Upper lobe of left lung (tissue), 6 donors: ENCODE results near the gene HES7. TPM values are rescaled to one million over a fixed set of nuclear protein-coding genes. Genes with fewer than 3 reads are reported as not detected.
"Not testable (repeated sequence)": the region's sequence is repeated elsewhere in the genome, so short reads cannot be mapped to it uniquely, and the experiment has no call there.

ENCODE experiments used
- ATAC-seq, 2 donors: fragments of 200-7000 bp; cut with Tn5 transposase; one replicate each; pipeline ENCODE4 v1.9.1; 2022; ENCODE audit warnings: mild to moderate bottlenecking in 2 of 2, moderate library complexity in 2 of 2; ENCODE audit not compliant: low FRiP score in 2 of 2
- DNase-seq, 2 donors: peaks; one replicate each; pipeline ENCODE4 v3.0.0-alpha.2; 2019 to 2020
- H3K27ac ChIP-seq, 4 donors: fragments of 200-600 bp; sonication (generic); one replicate each; pipeline ENCODE4 v1.5.1; 2016 to 2019
- H3K27me3 ChIP-seq, 4 donors: fragments of 200-600 bp; sonication (generic); one replicate each; pipeline ENCODE4 v1.5.1; 2017 to 2019
- H3K36me3 ChIP-seq, 4 donors: fragments of 200-600 bp; sonication (generic); one replicate each; pipeline ENCODE4 v1.5.1; 2016 to 2019
- H3K4me1 ChIP-seq, 4 donors: fragments of 200-600 bp; sonication (generic); one replicate each; pipeline ENCODE4 v1.5.1; 2018 to 2019
- H3K4me3 ChIP-seq, 4 donors: fragments of 200-600 bp; sonication (generic); one replicate each; pipeline ENCODE4 v1.5.1; 2017 to 2019; ENCODE audit warnings: mild to moderate bottlenecking in 2 of 4, moderate library complexity in 1 of 4
- H3K9me3 ChIP-seq, 4 donors: fragments of 200-600 bp; sonication (generic); one replicate each; pipeline ENCODE4 v1.5.1; 2018 to 2019
- EP300 ChIP-seq, 4 donors: sonication (generic); formaldehyde crosslinking; IDR thresholded peaks; one replicate each; pipeline ENCODE4 v1.5.1; 2017; ENCODE audit warnings: antibody characterized with exemption in 4 of 4, control low read depth in 2 of 4
- POLR2A ChIP-seq, 4 donors: fragments of 450-650 bp; IDR thresholded peaks; one replicate each; pipeline ENCODE4 v1.5.1; 2016 to 2017; ENCODE audit warnings: antibody characterized with exemption in 4 of 4, mild to moderate bottlenecking in 2 of 4
- POLR2AphosphoS5 ChIP-seq, 2 donors: sonication (generic); formaldehyde crosslinking; IDR thresholded peaks; one replicate each; pipeline ENCODE4 v1.5.1; 2017; ENCODE audit warnings: antibody characterized with exemption in 2 of 2
- WGBS, 2 donors: methylation state at CpG; one replicate each; pipeline ENCODE4 v1.1.5; 2017 to 2018; 5-methylcytosine and 5-hydroxymethylcytosine counted together
- total RNA-seq, 6 donors: library from RNA; depleted of rRNA in 4 of 6; stranded (reverse); fragments of >200 nt in 4 of 6; gene quantifications; one replicate each; pipeline versions ENCODE4 v1.1.0 to v1.2.1, GENCODE V29; 2016 to 2021
- TF ChIP-seq, protein P1 (sequence below), 6 experiments: fragments of 450-650 bp in 4 of 6; fragments of 200-600 bp in 2 of 6; sonication (generic) in 2 of 6; IDR thresholded peaks; one replicate each; pipeline ENCODE4 v1.5.1; 2016 to 2019; ENCODE audit warnings: antibody characterized with exemption in 6 of 6
- donor health status: DM: no; HTN: no; CAD: no; lungs with moderate emphysema.
- donor health status: DM: no; HTN: yes; CAD: no; lungs with severe emphysema.

The HES7 gene
- total RNA-seq: 1 to 10 TPM in 1 of 6 donors, not detected in 5; 4.9 TPM

DNA sequence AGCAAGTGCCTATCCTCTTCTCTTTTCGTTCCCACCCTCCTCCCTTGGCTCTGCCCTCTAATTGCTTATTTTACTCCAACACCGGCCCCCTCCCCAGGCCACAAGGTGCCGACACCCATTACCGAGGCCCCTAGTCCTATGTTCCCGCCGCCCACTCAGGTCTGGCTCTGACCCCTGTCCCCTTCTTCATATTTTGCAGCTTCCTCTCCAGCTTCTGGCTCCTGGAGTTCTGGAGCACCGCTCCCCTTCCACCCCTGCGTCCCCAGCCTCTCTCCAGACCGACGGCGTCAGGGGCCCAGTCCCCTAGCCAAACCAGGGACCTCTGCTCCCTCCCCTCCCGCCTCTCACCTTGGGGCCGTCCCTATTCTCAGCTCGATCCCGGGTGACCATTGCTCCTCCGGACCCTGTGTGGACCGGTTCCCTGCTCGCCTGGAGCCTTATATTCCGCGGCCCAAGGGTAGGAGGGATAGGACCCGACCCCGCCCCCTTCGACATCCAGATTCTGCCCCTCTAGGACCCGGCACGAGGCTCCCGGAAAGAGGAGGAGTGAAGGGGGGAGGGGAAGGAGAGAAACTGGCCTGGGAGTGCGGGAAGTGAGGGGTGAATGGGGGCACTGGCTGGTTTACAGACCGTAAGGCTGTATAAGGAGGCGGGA, at the start of gene HES7:
TSS of gene HES7 (minus strand) at position 412 of the 655 bp plus-strand sequence. CDS start at position 390, 22 bp downstream.
- Histone ChIP-seq H3K4me1 (peaks cover 63 to 82% (median 67%) of the 10 kb centered on the region in 4 donors), H3K4me3 (peak within 1 kb of the TSS in 3 of 4 donors; percentile 43 to 66 (median 58)), H3K9me3 (no peaks in the 10 kb centered on the region), H3K36me3 (no peaks in the 10 kb centered on the region), H3K27me3 (peaks cover 0 to 53% (median 23%) of the 10 kb centered on the region in 4 donors), H3K27ac (peak within 1 kb of the TSS in 1 of 4 donors; percentile 46)
- TF ChIP-seq POLR2A (IDR thresholded peaks at IDR 0.05): no peak
- TF ChIP-seq, protein P1, sequence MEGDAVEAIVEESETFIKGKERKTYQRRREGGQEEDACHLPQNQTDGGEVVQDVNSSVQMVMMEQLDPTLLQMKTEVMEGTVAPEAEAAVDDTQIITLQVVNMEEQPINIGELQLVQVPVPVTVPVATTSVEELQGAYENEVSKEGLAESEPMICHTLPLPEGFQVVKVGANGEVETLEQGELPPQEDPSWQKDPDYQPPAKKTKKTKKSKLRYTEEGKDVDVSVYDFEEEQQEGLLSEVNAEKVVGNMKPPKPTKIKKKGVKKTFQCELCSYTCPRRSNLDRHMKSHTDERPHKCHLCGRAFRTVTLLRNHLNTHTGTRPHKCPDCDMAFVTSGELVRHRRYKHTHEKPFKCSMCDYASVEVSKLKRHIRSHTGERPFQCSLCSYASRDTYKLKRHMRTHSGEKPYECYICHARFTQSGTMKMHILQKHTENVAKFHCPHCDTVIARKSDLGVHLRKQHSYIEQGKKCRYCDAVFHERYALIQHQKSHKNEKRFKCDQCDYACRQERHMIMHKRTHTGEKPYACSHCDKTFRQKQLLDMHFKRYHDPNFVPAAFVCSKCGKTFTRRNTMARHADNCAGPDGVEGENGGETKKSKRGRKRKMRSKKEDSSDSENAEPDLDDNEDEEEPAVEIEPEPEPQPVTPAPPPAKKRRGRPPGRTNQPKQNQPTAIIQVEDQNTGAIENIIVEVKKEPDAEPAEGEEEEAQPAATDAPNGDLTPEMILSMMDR (IDR thresholded peaks at IDR 0.05): no peak
- no peak for TF ChIP-seq EP300 (IDR thresholded peaks at IDR 0.05)
- no peak for TF ChIP-seq POLR2AphosphoS5 (IDR thresholded peaks at IDR 0.05)
- DNase-seq (no peak), ATAC-seq (no peak)
- WGBS, 2 donors: 1 to 4% methylated on average over 28 to 29 of the region's 29 CpGs

DNA sequence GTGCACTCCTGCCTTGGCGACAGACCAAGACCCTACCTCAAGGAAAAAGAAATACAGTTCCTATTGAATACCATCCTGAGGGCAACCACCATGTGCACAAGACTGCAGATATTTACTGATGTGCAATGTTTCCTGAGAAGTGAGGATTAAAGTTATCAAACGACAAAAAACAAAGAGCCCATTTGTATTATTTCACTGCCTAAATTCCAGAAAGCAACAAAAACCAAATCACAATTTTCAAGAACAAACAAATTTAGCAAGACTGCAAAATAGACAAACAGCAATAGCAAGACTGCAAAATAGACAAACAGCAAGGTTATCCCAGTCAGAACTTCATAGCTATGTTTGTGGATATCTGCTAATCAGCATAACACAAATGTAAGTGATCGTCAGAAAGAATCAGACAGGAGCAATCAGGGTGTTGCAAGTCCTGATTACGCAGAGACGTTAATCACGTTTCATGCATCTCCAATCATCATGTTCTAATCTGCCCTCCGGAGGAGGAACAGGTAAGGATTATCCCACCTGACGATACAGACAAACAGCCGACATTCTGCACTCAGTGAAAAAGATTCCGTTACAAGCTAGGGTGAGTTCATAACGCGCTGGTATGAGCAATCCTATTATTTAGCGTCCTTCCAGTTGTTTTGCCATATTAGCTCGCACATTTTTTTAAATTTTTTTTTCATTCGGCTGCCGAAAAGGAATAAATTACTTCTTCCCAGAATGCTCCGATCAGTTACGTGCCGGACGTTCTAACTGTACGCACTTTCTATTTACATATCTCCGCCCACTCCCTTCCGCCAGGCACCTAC, 49.4 kb upstream of the HES7 start:
- H3K9me3 ChIP-seq: no peaks in the 10 kb centered on the region
- no peaks in the 10 kb centered on the region for H3K36me3 ChIP-seq
- H3K27ac ChIP-seq: peak overlapping the region; percentile 88 to 92 (median 92)
- peak; percentile 99 to 100 for TF ChIP-seq POLR2AphosphoS5 (IDR thresholded peaks at IDR 0.05)
- TF ChIP-seq POLR2A (IDR thresholded peaks at IDR 0.05): peak; percentile 98 to 100 (median 99)
- TF ChIP-seq, protein P1 (IDR thresholded peaks at IDR 0.05): peak in 3 of 6 experiments; percentile 9 to 19 (median 19)
- peak in 1 of 4 donors; percentile 94 for TF ChIP-seq EP300 (IDR thresholded peaks at IDR 0.05)
- DNase-seq (peak in 1 of 2 donors; percentile 87), ATAC-seq (peak; percentile 92 to 93)
- H3K27me3 ChIP-seq: no peaks in the 10 kb centered on the region
- WGBS, 2 donors: 0 to 1% methylated on average over 23 of the region's 23 CpGs
- H3K4me3 ChIP-seq: peak overlapping the region in 3 of 4 donors; percentile 26 to 48 (median 39)
- H3K4me1 ChIP-seq: peaks cover 25 to 44% (median 29%) of the 10 kb centered on the region in 4 donors

DNA sequence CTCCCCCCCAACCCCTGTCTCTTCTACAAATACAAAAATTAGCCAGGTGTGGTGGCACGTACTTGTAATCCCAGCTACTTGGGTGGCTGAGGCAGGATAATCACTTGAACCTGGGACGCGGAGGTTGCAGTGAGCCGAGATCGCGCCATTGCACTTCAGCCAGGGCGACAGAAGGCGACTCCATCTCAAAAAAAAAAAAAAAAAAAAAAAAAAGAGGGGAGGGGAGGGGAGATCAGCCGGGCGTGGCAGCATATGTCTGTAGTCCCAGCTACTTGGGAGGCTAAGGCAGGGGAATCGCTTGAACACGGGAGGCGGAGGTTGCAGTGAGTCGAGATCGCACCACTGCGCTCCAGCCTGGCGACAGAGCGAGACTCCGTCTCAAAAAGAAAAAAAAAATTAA, 46.3 kb upstream of the HES7 start:
- H3K36me3 ChIP-seq, H3K9me3 ChIP-seq, H3K4me3 ChIP-seq, H3K27ac ChIP-seq, ATAC-seq, H3K27me3 ChIP-seq: not testable (repeated sequence)
- peak in 1 of 2 donors; percentile 25 for DNase-seq
- H3K4me1 ChIP-seq: peaks cover 10 to 24% (median 15%) of the 10 kb centered on the region in 4 donors
- 90 to 95% methylated on average over 19 of the region's 19 CpGs for WGBS, 2 donors

DNA sequence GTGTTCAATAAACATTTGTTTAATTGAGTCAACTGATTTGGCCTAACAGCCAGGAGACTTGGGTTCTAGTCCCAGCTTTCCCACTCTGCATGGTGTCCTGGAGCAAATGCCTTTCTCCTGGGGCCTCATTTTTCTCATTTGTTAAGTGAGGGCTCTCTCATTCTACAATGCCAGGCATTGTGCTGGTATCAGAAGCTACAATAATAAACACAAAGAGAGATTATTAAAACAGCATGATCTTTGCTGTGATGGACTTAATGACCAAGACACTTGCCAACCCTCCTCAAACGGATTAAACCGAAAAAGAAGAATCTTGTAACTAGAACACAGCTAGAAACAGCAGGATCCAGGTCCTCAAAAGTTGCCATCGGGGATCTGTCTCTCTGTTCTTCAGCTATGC, 43.6 kb upstream of the HES7 start:
- TF ChIP-seq EP300 (IDR thresholded peaks at IDR 0.05) (no peak), POLR2A (IDR thresholded peaks at IDR 0.05) (no peak), POLR2AphosphoS5 (IDR thresholded peaks at IDR 0.05) (no peak)
- TF ChIP-seq, protein P1 (IDR thresholded peaks at IDR 0.05): no peak
- H3K9me3 ChIP-seq: no peaks in the 10 kb centered on the region
- no peak overlapping the region for H3K27ac ChIP-seq
- 76 to 92% methylated on average over 3 of the region's 3 CpGs for WGBS, 2 donors
- no peak for DNase-seq
- no peak for ATAC-seq
- H3K4me3 ChIP-seq: no peak overlapping the region
- peaks cover 19 to 23% (median 21%) of the 10 kb centered on the region in 4 donors for H3K4me1 ChIP-seq
- H3K27me3 ChIP-seq: no peaks in the 10 kb centered on the region
- no peaks in the 10 kb centered on the region for H3K36me3 ChIP-seq

DNA sequence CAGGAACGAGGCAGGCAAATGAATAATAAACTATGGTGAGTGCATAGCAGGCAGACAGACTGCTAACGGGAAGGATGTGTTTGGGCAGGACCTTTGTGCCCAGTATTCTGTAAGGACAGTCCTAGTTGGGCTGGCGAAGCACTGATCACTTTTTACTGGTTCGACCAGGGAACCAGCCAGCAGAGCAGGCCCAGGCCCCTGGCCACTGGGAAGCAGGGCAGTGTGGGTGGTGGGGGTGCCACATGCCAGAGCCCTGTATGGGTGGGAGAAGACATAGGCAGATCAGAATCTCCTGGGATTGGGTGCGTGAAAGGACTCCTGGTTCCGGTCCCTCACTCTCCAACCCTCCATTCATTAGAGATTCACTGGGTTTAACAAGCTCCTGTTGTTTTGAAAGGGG, 42.8 kb upstream of the HES7 start:
- no peak for TF ChIP-seq POLR2A (IDR thresholded peaks at IDR 0.05)
- TF ChIP-seq, protein P1 (IDR thresholded peaks at IDR 0.05): no peak
- TF ChIP-seq EP300 (IDR thresholded peaks at IDR 0.05): no peak
- no peak for TF ChIP-seq POLR2AphosphoS5 (IDR thresholded peaks at IDR 0.05)
- 91 to 92% methylated on average over 5 to 6 of the region's 6 CpGs for WGBS, 2 donors
- DNase-seq: peak in 1 of 2 donors; percentile 38

More for the DNA sequence above, 42.8 kb upstream of the HES7 start:
- no peaks in the 10 kb centered on the region for H3K9me3 ChIP-seq
- no peak for ATAC-seq
- no peak overlapping the region for H3K4me3 ChIP-seq
- no peak overlapping the region for H3K27ac ChIP-seq
- peaks cover 0 to 1% (median 0%) of the 10 kb centered on the region in 4 donors for H3K36me3 ChIP-seq
- peaks cover 22 to 25% (median 25%) of the 10 kb centered on the region in 4 donors for H3K4me1 ChIP-seq
- H3K27me3 ChIP-seq: no peaks in the 10 kb centered on the region
